GM21619 (cell line): ENCODE data around the gene ATP1A2.
"Not testable (repeated sequence)": the region's sequence is repeated elsewhere in the genome, so short reads cannot be mapped to it uniquely, and the experiment has no call there.

ENCODE experiments used
- ATAC-seq: cut with Tn5 transposase; IDR thresholded peaks from one replicate; pipeline ENCODE4 v1.9.1; 2021; ENCODE audit not compliant: unreplicated experiment

The ATP1A2 gene

GRCh38 chr1:160122978-160123495 lies 7.5 kb downstream of the ATP1A2 start:
- ATAC-seq, result no peak

- ATAC-seq, result no peak
These were observed 8.2 kb downstream of the ATP1A2 start for GRCh38 chr1:160123726-160124125.

- ATAC-seq, result no peak
These were observed 9.3 kb downstream of the ATP1A2 start for GRCh38 chr1:160124705-160125478.

- ATAC-seq, result no peak
These were observed 10.2 kb downstream of the ATP1A2 start for GRCh38 chr1:160125746-160126145.

GRCh38 chr1:160126342-160126741 lies 10.8 kb downstream of the ATP1A2 start:
- not testable (repeated sequence) for ATAC-seq

GRCh38 chr1:160127381-160127780 lies 11.8 kb downstream of the ATP1A2 start:
- no peak for ATAC-seq

GRCh38 chr1:160127865-160128523 lies 12.4 kb downstream of the ATP1A2 start:
- no peak for ATAC-seq

- no peak for ATAC-seq
These were observed 13.1 kb downstream of the ATP1A2 start for GRCh38 chr1:160128636-160129035.

- no peak for ATAC-seq
These were observed 13.5 kb downstream of the ATP1A2 start for GRCh38 chr1:160129046-160129445.

- no peak for ATAC-seq
These were observed 14.0 kb downstream of the ATP1A2 start for GRCh38 chr1:160129558-160129957.

GRCh38 chr1:160129966-160130365 lies 14.4 kb downstream of the ATP1A2 start:
- no peak for ATAC-seq

GRCh38 chr1:160130486-160130885 lies 14.9 kb downstream of the ATP1A2 start:
- ATAC-seq, result no peak

GRCh38 chr1:160130939-160131338 lies 15.4 kb downstream of the ATP1A2 start:
- ATAC-seq, result no peak

- no peak for ATAC-seq
These were observed 16.4 kb downstream of the ATP1A2 start for GRCh38 chr1:160131803-160132565.

GRCh38 chr1:160133990-160134770 lies 18.6 kb downstream of the ATP1A2 start:
- ATAC-seq, result no peak

- ATAC-seq, result no peak
These were observed 19.4 kb downstream of the ATP1A2 start for GRCh38 chr1:160134791-160135572.

GRCh38 chr1:160136121-160136925 lies 20.8 kb downstream of the ATP1A2 start:
- no peak for ATAC-seq

GRCh38 chr1:160136926-160137200 lies 21.3 kb downstream of the ATP1A2 start:
- ATAC-seq, result no peak

- no peak for ATAC-seq
These were observed 21.8 kb downstream of the ATP1A2 start for GRCh38 chr1:160137216-160137862.
